ENCODE data around the gene PPARD. TPM values are rescaled to one million over a fixed set of nuclear protein-coding genes. Genes with fewer than 3 reads are reported as not detected.

PPARD gene
- total and polyA plus RNA-seq, 12 donors, result 6.0 to 39.8 (median 21.6) TPM

GRCh38 chr6:35358086-35358485 is 15.7 kb downstream of the PPARD start:
- no peak for TF ChIP-seq CTCF (IDR thresholded peaks at IDR 0.05)
- TF ChIP-seq POLR2A (IDR thresholded peaks at IDR 0.05), result no peak
- DNase-seq, result peak in 2 of 7 donors; percentile 5 to 11
- Histone ChIP-seq H3K4me3 (no peak overlapping the region), H3K4me1 (replicated peaks in 1 of 2) (peaks cover 34 to 37% of the 10 kb centered on the region in 2 donors), H3K27me3 (no peaks in the 10 kb centered on the region), H3K36me3 (replicated peaks in 1 of 2) (peaks cover 0 to 20% of the 10 kb centered on the region in 2 donors), H3K9me3 (replicated peaks in 1 of 3) (no peaks in the 10 kb centered on the region), H3K27ac (no peak overlapping the region)
- intact Hi-C loops (cut with DNase I), result no loop called here
- 64 to 79% (median 72%) methylated on average over 3 of the region's 3 CpGs for WGBS, 4 donors

- Histone ChIP-seq H3K4me3 (no peak overlapping the region), H3K27ac (peak overlapping the region in 4 of 5 donors; percentile 44 to 80 (median 70)), H3K27me3 (no peaks in the 10 kb centered on the region), H3K36me3 (replicated peaks in 1 of 2) (peaks cover 0 to 14% of the 10 kb centered on the region in 2 donors), H3K9me3 (replicated peaks in 1 of 3) (no peaks in the 10 kb centered on the region), H3K4me1 (replicated peaks in 1 of 2) (peaks cover 34 to 37% of the 10 kb centered on the region in 2 donors)
- 96 to 100% (median 97%) methylated on average over 5 of the region's 5 CpGs for WGBS, 4 donors
- intact Hi-C loops (cut with DNase I), result no loop called here
- DNase-seq, result peak in 1 of 7 donors; percentile 13
- TF ChIP-seq POLR2A (IDR thresholded peaks at IDR 0.05), result no peak
- TF ChIP-seq CTCF (IDR thresholded peaks at IDR 0.05), result no peak
Measured at GRCh38 chr6:35359346-35359743, 17.0 kb downstream of the PPARD start.

- 24 to 41% (median 25%) methylated on average over 1 to 2 of the region's 2 CpGs for WGBS, 4 donors
- TF ChIP-seq POLR2A (IDR thresholded peaks at IDR 0.05), result no peak
- no peak for TF ChIP-seq CTCF (IDR thresholded peaks at IDR 0.05)
- intact Hi-C loops (cut with DNase I), result no loop called here
Measured at GRCh38 chr6:35359744-35360348, 17.5 kb downstream of the PPARD start.

GRCh38 chr6:35360349-35361138 is 18.2 kb downstream of the PPARD start:
- DNase-seq, result peak; percentile 86 to 95 (median 94)
- no peak overlapping the region for H3K4me3 ChIP-seq
- WGBS, 4 donors, result 31 to 48% (median 42%) methylated on average over 7 to 8 of the region's 8 CpGs
- no peaks in the 10 kb centered on the region for H3K9me3 ChIP-seq (replicated peaks in 1 of 3)
- peaks cover 26 to 31% of the 10 kb centered on the region in 2 donors for H3K4me1 ChIP-seq (replicated peaks in 1 of 2)
- H3K27ac ChIP-seq, result peak overlapping the region; percentile 1 to 80 (median 67)
- TF ChIP-seq CTCF (IDR thresholded peaks at IDR 0.05) (no peak), POLR2A (IDR thresholded peaks at IDR 0.05) (peak in 1 of 2 donors; percentile 34)
- intact Hi-C loops (cut with DNase I), result no loop called here
- peaks cover 0 to 14% of the 10 kb centered on the region in 2 donors for H3K36me3 ChIP-seq (replicated peaks in 1 of 2)
- H3K27me3 ChIP-seq, result no peaks in the 10 kb centered on the region

More at GRCh38 chr6:35359744-35360348, 17.5 kb downstream of the PPARD start:
- peak; percentile 32 to 80 (median 70) for DNase-seq
- Histone ChIP-seq H3K4me1 (replicated peaks in 1 of 2) (peaks cover 30 to 34% of the 10 kb centered on the region in 2 donors), H3K4me3 (no peak overlapping the region), H3K36me3 (replicated peaks in 1 of 2) (peaks cover 0 to 14% of the 10 kb centered on the region in 2 donors), H3K27ac (peak overlapping the region in 4 of 5 donors; percentile 44 to 80 (median 70)), H3K9me3 (replicated peaks in 1 of 3) (no peaks in the 10 kb centered on the region), H3K27me3 (no peaks in the 10 kb centered on the region)

Measured in adrenal gland (tissue), 12 donors.